H1 (cell line): ENCODE measurements around the gene TRNAU1AP. TPM values are rescaled to one million over a fixed set of nuclear protein-coding genes. Genes with fewer than 3 reads are reported as not detected.

ENCODE experiments used
- CTCF ChIA-PET: fragments of 300-600 bp; sonication (Branson Sonifier 250); formaldehyde crosslinking; loops from one replicate; lab custom pipeline; 2021; ENCODE audit not compliant: partially characterized antibody; lab: Charles Lee
- POLR2A ChIA-PET: fragments of 300-600 bp; sonication (Branson Sonifier 250); formaldehyde crosslinking; loops from one replicate; lab custom pipeline; 2021; ENCODE audit warnings: inconsistent platforms; ENCODE audit not compliant: partially characterized antibody; lab: Charles Lee
- DNase-seq, 2 experiments: peaks; one replicate each; pipeline versions ENCODE4 v3.0.0 to v3.0.0-alpha.2; 2010 to 2022; ENCODE audit warnings: low spot score in 2 of 2, low read depth in 1 of 2, mixed read lengths in 1 of 2
- FAIRE-seq: peaks from 2 replicates; lab custom pipeline; 2011; peaks lifted over from hg19 to GRCh38; lab: Jason Lieb, UNC
- H2AFZ ChIP-seq: 2 replicates; pipeline ENCODE4 v1.8.1; 2012; ENCODE audit warnings: low read length, inconsistent platforms
- H2AK5ac ChIP-seq: 2 replicates; pipeline ENCODE4 v1.6.1; 2013; ENCODE audit warnings: low read depth, low read length
- H2BK120ac ChIP-seq: replicated peaks from 2 replicates; pipeline ENCODE3; 2013; ENCODE audit warnings: low read depth, low read length, inconsistent platforms
- H2BK12ac ChIP-seq: 2 replicates; pipeline ENCODE4 v1.6.1; 2013; ENCODE audit warnings: low read depth, low read length
- H2BK15ac ChIP-seq: 2 replicates; pipeline ENCODE4 v1.6.1; 2013; ENCODE audit warnings: low read length
- H2BK20ac ChIP-seq: 2 replicates; pipeline ENCODE4 v1.6.1; 2013; ENCODE audit warnings: low read length
- H2BK5ac ChIP-seq: 2 replicates; pipeline ENCODE4 v1.6.1; 2013; ENCODE audit warnings: low read depth, low read length
- H3K14ac ChIP-seq: 2 replicates; pipeline ENCODE4 v1.6.1; 2013; ENCODE audit warnings: inconsistent platforms; ENCODE audit not compliant: insufficient read length
- H3K18ac ChIP-seq: 2 replicates; pipeline ENCODE4 v1.6.1; 2013; ENCODE audit warnings: low read length; ENCODE audit errors: extremely low read depth
- H3K23ac ChIP-seq: 2 replicates; pipeline ENCODE4 v1.6.1; 2013; ENCODE audit warnings: inconsistent platforms; ENCODE audit not compliant: insufficient read length
- H3K23me2 ChIP-seq: 2 replicates; pipeline ENCODE4 v1.6.1; 2013; ENCODE audit warnings: low read depth, low read length
- H3K27ac ChIP-seq: 2 replicates; pipeline ENCODE4 v1.6.1; 2011; ENCODE audit warnings: low read depth, low read length, inconsistent platforms
- H3K27me3 ChIP-seq, 4 experiments: replicated peaks in 1 of 4; 1 replicate in 1 of 4; 2 replicates in 3 of 4; pipeline versions ENCODE4 v1.6.1 to v1.8.1; 2011 to 2013; ENCODE audit warnings: low read length in 3 of 4, mild to moderate bottlenecking in 3 of 4, inconsistent platforms in 2 of 4, mixed read lengths in 2 of 4, moderate library complexity in 1 of 4; ENCODE audit not compliant: control insufficient read depth in 3 of 4, insufficient read depth in 3 of 4; ENCODE audit errors: extremely low read depth in 1 of 4
- H3K36me3 ChIP-seq, 4 experiments: 2 replicates each; pipeline versions ENCODE4 v1.6.1 to v1.8.1; 2011 to 2013; ENCODE audit warnings: mild to moderate bottlenecking in 4 of 4, low read length in 3 of 4, moderate library complexity in 2 of 4, control low read depth in 1 of 4, inconsistent platforms in 1 of 4; ENCODE audit not compliant: insufficient read depth in 4 of 4, control insufficient read depth in 2 of 4
- H3K4ac ChIP-seq: replicated peaks from 2 replicates; pipeline ENCODE3; 2013; ENCODE audit warnings: low read length, low read depth, mixed read lengths, inconsistent platforms; ENCODE audit not compliant: insufficient read length
- H3K4me1 ChIP-seq, 4 experiments: replicated peaks in 1 of 4; 1 replicate in 1 of 4; 2 replicates in 3 of 4; pipeline versions ENCODE4 v1.6.1 to v1.8.1; 2011 to 2013; ENCODE audit warnings: low read length in 3 of 4, inconsistent platforms in 2 of 4, mixed read lengths in 1 of 4; ENCODE audit not compliant: insufficient read depth in 4 of 4, control insufficient read depth in 3 of 4
- H3K4me2 ChIP-seq, 2 experiments: 2 replicates each; pipeline versions ENCODE4 v1.6.1 to v1.8.1; 2011 to 2013; ENCODE audit warnings: low read depth in 2 of 2, low read length in 2 of 2, control low read depth in 1 of 2, inconsistent platforms in 1 of 2, mild to moderate bottlenecking in 1 of 2; ENCODE audit not compliant: insufficient read depth in 1 of 2
- H3K4me3 ChIP-seq, 4 experiments: fragments of 200-600, 300-600 bp in 1 of 4; sonication (generic), shearing (Covaris generic), sonication (Bioruptor Twin) in 1 of 4; 2 replicates each; pipeline versions ENCODE4 v1.5.1 to v1.8.1; 2011 to 2016; ENCODE audit warnings: low read length in 4 of 4, low read depth in 3 of 4, control low read depth in 2 of 4, inconsistent platforms in 2 of 4, mild to moderate bottlenecking in 2 of 4, mixed read lengths in 1 of 4, moderate library complexity in 1 of 4; ENCODE audit not compliant: insufficient read depth in 2 of 4; ENCODE audit errors: extremely low read depth in 1 of 4
- H3K56ac ChIP-seq: replicated peaks from 2 replicates; pipeline ENCODE3; 2013; ENCODE audit warnings: low read depth, mild to moderate bottlenecking, mixed read lengths, low read length, inconsistent platforms; ENCODE audit not compliant: insufficient read length
- H3K79me1 ChIP-seq: 2 replicates; pipeline ENCODE4 v1.6.1; 2013; ENCODE audit warnings: low read depth, low read length, control low read depth
- H3K79me2 ChIP-seq, 2 experiments: 2 replicates each; pipeline versions ENCODE4 v1.6.1 to v1.8.1; 2012 to 2013; ENCODE audit warnings: low read length in 2 of 2, mild to moderate bottlenecking in 2 of 2, inconsistent platforms in 1 of 2; ENCODE audit not compliant: insufficient read depth in 2 of 2, control insufficient read depth in 1 of 2
- H3K9ac ChIP-seq, 4 experiments: replicated peaks in 1 of 4; 1 replicate in 1 of 4; 2 replicates in 3 of 4; pipeline versions ENCODE4 v1.6.1 to v1.8.1; 2011 to 2013; ENCODE audit warnings: low read depth in 3 of 4, low read length in 3 of 4, control low read depth in 2 of 4, mild to moderate bottlenecking in 2 of 4, moderate library complexity in 2 of 4, inconsistent platforms in 1 of 4; ENCODE audit errors: extremely low read depth in 1 of 4
- H3K9me3 ChIP-seq, 2 experiments: 2 replicates each; pipeline versions ENCODE4 v1.6.1 to v1.8.1; 2012 to 2013; ENCODE audit warnings: mild to moderate bottlenecking in 2 of 2, moderate library complexity in 2 of 2, control low read depth in 1 of 2, inconsistent platforms in 1 of 2, low read depth in 1 of 2, low read length in 1 of 2, mixed read lengths in 1 of 2; ENCODE audit not compliant: insufficient read depth in 2 of 2
- H4K20me1 ChIP-seq, 2 experiments: replicated peaks in 1 of 2; 2 replicates each; pipeline versions ENCODE3 to v1.8.1; 2011 to 2013; ENCODE audit warnings: inconsistent platforms in 2 of 2, low read length in 2 of 2, mild to moderate bottlenecking in 1 of 2; ENCODE audit not compliant: insufficient read depth in 2 of 2, control insufficient read depth in 1 of 2
- H4K5ac ChIP-seq: 2 replicates; pipeline ENCODE4 v1.6.1; 2013; ENCODE audit warnings: low read length, low read depth, mixed read lengths, inconsistent platforms; ENCODE audit not compliant: insufficient read length
- H4K8ac ChIP-seq: 2 replicates; pipeline ENCODE4 v1.8.0; 2013; ENCODE audit warnings: mild to moderate bottlenecking, moderate library complexity, low read length, inconsistent platforms; ENCODE audit not compliant: insufficient read depth; ENCODE audit errors: extremely low read depth
- H4K91ac ChIP-seq: replicated peaks from 2 replicates; pipeline ENCODE3; 2013; ENCODE audit warnings: low read length, mixed read lengths, inconsistent platforms; ENCODE audit not compliant: insufficient read length
- ATF2 ChIP-seq: IDR thresholded peaks from 2 replicates; pipeline ENCODE4 v1.6.1; 2012; ENCODE audit warnings: low read length, inconsistent platforms
- ATF3 ChIP-seq: IDR thresholded peaks from 2 replicates; pipeline ENCODE4 v1.6.1; 2011; ENCODE audit warnings: low read depth, mild to moderate bottlenecking, low read length; ENCODE audit not compliant: insufficient read depth
- CTBP2 ChIP-seq: IDR thresholded peaks from 2 replicates; pipeline ENCODE4 v1.7.0; 2011; ENCODE audit warnings: borderline replicate concordance, mild to moderate bottlenecking, moderate library complexity, mixed read lengths, low read length; ENCODE audit not compliant: insufficient read depth, insufficient read length
- FOSL1 ChIP-seq: IDR thresholded peaks from 2 replicates; pipeline ENCODE4 v1.6.1; 2011; ENCODE audit warnings: mild to moderate bottlenecking, low read depth, low read length, moderate library complexity; ENCODE audit not compliant: insufficient read depth
- JUN ChIP-seq: IDR thresholded peaks from 2 replicates; pipeline ENCODE4 v1.6.1; 2011; ENCODE audit warnings: low read depth, mild to moderate bottlenecking, improper control_type of control experiment, low read length
- JUND ChIP-seq: IDR thresholded peaks from 2 replicates; pipeline ENCODE4 v1.6.1; 2011; ENCODE audit warnings: mild to moderate bottlenecking, improper control_type of control experiment, low read length
- MAX ChIP-seq: IDR thresholded peaks from 2 replicates; pipeline ENCODE4 v1.6.1; 2012; ENCODE audit warnings: inconsistent platforms
- RBBP5 ChIP-seq: IDR thresholded peaks from 2 replicates; pipeline ENCODE4 v1.7.1; 2012; ENCODE audit warnings: low read depth, mild to moderate bottlenecking, inconsistent platforms, low read length, moderate library complexity, borderline replicate concordance
- RXRA ChIP-seq: IDR thresholded peaks from 2 replicates; pipeline ENCODE4 v1.6.1; 2011; ENCODE audit warnings: low read depth, mild to moderate bottlenecking, low read length, moderate library complexity; ENCODE audit not compliant: insufficient read depth
- SUZ12 ChIP-seq: fragments of 200-600 bp; sonication (generic); IDR thresholded peaks from 2 replicates; pipeline ENCODE4 v1.6.1; 2012; ENCODE audit warnings: mild to moderate bottlenecking, inconsistent platforms, low read length, moderate library complexity, mixed read lengths
- WGBS, 2 experiments: shearing (Covaris generic) in 1 of 2; methylation state at CpG; one replicate each; pipeline versions ENCODE4 v1.1.6 to v1.1.7; 2013 to 2015; ENCODE audit warnings: low lambda C conversion rate in 2 of 2, mixed read lengths in 2 of 2, inconsistent platforms in 1 of 2, low coverage in 1 of 2, missing lambda C conversion rate in 1 of 2; ENCODE audit not compliant: insufficient replicate concordance in 2 of 2, insufficient coverage in 1 of 2, insufficient read length in 1 of 2; ENCODE audit errors: extremely low coverage in 1 of 2, missing lambda C conversion rate in 1 of 2; 5-methylcytosine and 5-hydroxymethylcytosine counted together
- polyA plus RNA-seq, 7 experiments: library from polyadenylated mRNA; depleted of rRNA in 3 of 7; stranded (reverse) in 5 of 7; unstranded in 2 of 7; fragments of >200 nt in 5 of 7; fragments of 200-250 nt in 2 of 7; gene quantifications; 1 replicate in 5 of 7; 2 replicates in 1 of 7; 4 replicates in 1 of 7; pipeline versions ENCODE4 v1.2.1 to v1.2.3, GENCODE V29; 2011 to 2013; ENCODE audit warnings: missing spikeins in 2 of 7, mixed read lengths in 2 of 7
- total RNA-seq: library from RNA; stranded (reverse); fragmentation: NEBNext Ultra II Directional; extraction: Animal tissue kit (Norgen Biotek cat#: 25700); gene quantifications from 2 replicates; pipeline ENCODE4 v1.2.1, GENCODE V29; 2021

Gene TRNAU1AP
- total and polyA plus RNA-seq, 2 of the 8 experiments (the other 6 are each of a cell fraction or from before 2014, with no cell fraction given) = 35.2 to 37.1 TPM

- no peak overlapping the region for H2AFZ ChIP-seq
- no peak overlapping the region for H3K14ac ChIP-seq
- peaks cover 6% of the 10 kb centered on the region for H3K23me2 ChIP-seq
- no peak overlapping the region for H3K9ac ChIP-seq
- WGBS, 2 experiments = 73% methylated on average over 1 of the region's 1 CpG; no CpG with 5 or more reads in 1 of the 2 experiments
- H3K79me2 ChIP-seq = peaks cover 7 to 28% of the 10 kb centered on the region in 2 experiments; a peak in 3 of 4 replicates
- H2BK20ac ChIP-seq = no peak overlapping the region
- no peaks in the 10 kb centered on the region for H3K27me3 ChIP-seq
- H3K9me3 ChIP-seq = no peaks in the 10 kb centered on the region
- no peak overlapping the region for H2BK15ac ChIP-seq
- H2BK5ac ChIP-seq = no peak overlapping the region
- H3K56ac ChIP-seq = no peak overlapping the region
- POLR2A ChIA-PET = interaction anchor here (0.5 to 31.3 kb wide), 13 partner anchors 4 to 1333 kb away, joined by 3 to 660 read pairs (median 11); partner anchors contain the start of genes ATP5IF1, RAB42, RCC1 and RNU11
- no peak overlapping the region for H4K8ac ChIP-seq
- no peak overlapping the region for H4K5ac ChIP-seq
- FAIRE-seq = no peak
- CTCF ChIA-PET = interaction anchor here (1.1 to 8.0 kb wide), 8 partner anchors 36 to 267 kb away, joined by 3 to 59 read pairs (median 5); partner anchors contain the start of gene TRNAU1AP
- peaks cover 0 to 22% (median 0%) of the 10 kb centered on the region in 4 experiments; a peak in 4 of 8 replicates for H3K36me3 ChIP-seq
- H3K79me1 ChIP-seq = peaks cover 10% of the 10 kb centered on the region
- H3K18ac ChIP-seq = no peak overlapping the region
- no peak overlapping the region for H3K4me2 ChIP-seq
- peaks cover 7 to 12% (median 9%) of the 10 kb centered on the region in 4 experiments for H3K4me1 ChIP-seq
- no peak overlapping the region for H2BK120ac ChIP-seq
- peaks cover 1 to 3% of the 10 kb centered on the region in 2 experiments for H4K20me1 ChIP-seq
- DNase-seq = no peak
- no peak overlapping the region for H2BK12ac ChIP-seq
- H3K23ac ChIP-seq = no peak overlapping the region
- H3K4me3 ChIP-seq = no peak overlapping the region
- no peak overlapping the region for H3K27ac ChIP-seq
- H2AK5ac ChIP-seq = no peak overlapping the region
- no peak overlapping the region for H4K91ac ChIP-seq
- H3K4ac ChIP-seq = no peak overlapping the region
- TF ChIP-seq SUZ12 = no peak
- no peak for TF ChIP-seq CTBP2
- TF ChIP-seq JUN = no peak
- TF ChIP-seq RBBP5 = no peak
- TF ChIP-seq ATF2 = no peak
- TF ChIP-seq MAX = no peak
- TF ChIP-seq FOSL1 = no peak
- TF ChIP-seq RXRA = no peak
- no peak for TF ChIP-seq JUND
- no peak for TF ChIP-seq ATF3
Observed at GRCh38 chr1:28516518-28516956, 36.3 kb upstream of the TRNAU1AP start.
